ENCODE data around the gene FKBP5.

- TF ChIP-seq CTCF (IDR thresholded peaks at IDR 0.05) (no peak), POLR2A (IDR thresholded peaks at IDR 0.05) (no peak), POLR2AphosphoS5 (IDR thresholded peaks at IDR 0.05; ENCODE audit: insufficient read depth in 1 of 2, low read depth in 1 of 2) (no peak)
These were observed 17.8 kb upstream of the FKBP5 start for GRCh38 chr6:35706468-35706867.
